Esophagus muscularis mucosa (tissue), 4 donors: ENCODE data around the gene SREBF1. TPM values are rescaled to one million over a fixed set of nuclear protein-coding genes. Genes with fewer than 3 reads are reported as not detected.

Source experiments
- DNase-seq: peaks from one replicate; pipeline ENCODE4 v3.0.0-alpha.2; 2017; ENCODE audit errors: extremely low spot score
- H3K27ac ChIP-seq, 4 donors: fragments of 200-600 bp; sonication (generic); replicated peaks in 1 of 4; 1 replicate in 3 of 4; 2 replicates in 1 of 4; pipeline ENCODE4 v1.5.1; 2016 to 2019; ENCODE audit warnings: mild to moderate bottlenecking in 1 of 4
- H3K27me3 ChIP-seq, 4 donors: fragments of 200-600 bp; sonication (generic); one replicate each; pipeline versions ENCODE4 v1.5.1 to v1.6.0; 2016 to 2019
- H3K36me3 ChIP-seq, 4 donors: fragments of 200-600 bp; sonication (generic); one replicate each; pipeline ENCODE4 v1.5.1; 2016 to 2019
- H3K4me1 ChIP-seq, 4 donors: fragments of 200-600 bp; sonication (generic); one replicate each; pipeline ENCODE4 v1.5.1; 2016 to 2019
- H3K4me3 ChIP-seq, 4 donors: fragments of 200-600 bp; sonication (generic); 1 replicate in 2 of 4; 2 replicates in 2 of 4; pipeline ENCODE4 v1.5.1; 2016 to 2019; ENCODE audit warnings: mild to moderate bottlenecking in 4 of 4, moderate library complexity in 1 of 4
- H3K9me3 ChIP-seq, 4 donors: fragments of 200-600 bp; sonication (generic); 1 replicate in 3 of 4; 2 replicates in 1 of 4; pipeline ENCODE4 v1.5.1; 2016 to 2019
- EP300 ChIP-seq: sonication (generic); formaldehyde crosslinking; IDR thresholded peaks from one replicate; pipeline ENCODE4 v1.6.1; 2017; ENCODE audit warnings: antibody characterized with exemption
- POLR2A ChIP-seq: fragments of 450-650 bp; IDR thresholded peaks from one replicate; pipeline ENCODE4 v1.6.1; 2017; ENCODE audit warnings: antibody characterized with exemption, moderate library complexity, mild to moderate bottlenecking, low read depth
- POLR2AphosphoS5 ChIP-seq, 2 donors: sonication (generic); formaldehyde crosslinking; IDR thresholded peaks; one replicate each; pipeline ENCODE4 v1.6.1; 2017; ENCODE audit warnings: antibody characterized with exemption in 2 of 2
- WGBS: methylation state at CpG from one replicate; pipeline ENCODE4 v1.1.5; 2018; 5-methylcytosine and 5-hydroxymethylcytosine counted together
- intact Hi-C: fragments of 100-400 bp; cut with DNase I; formaldehyde crosslinking; loops from one replicate; pipeline ENCODE4 v1.15.1; 2023
- total RNA-seq, 4 donors: library from RNA; depleted of rRNA; stranded (reverse); fragments of >200 nt; gene quantifications; one replicate each; pipeline versions ENCODE4 v1.1.0 to v1.2.1, GENCODE V29; 2016
- TF ChIP-seq, protein P1 (sequence below), 3 experiments: fragments of 200-600 bp in 2 of 3; fragments of 450-650 bp in 1 of 3; sonication (generic) in 2 of 3; IDR thresholded peaks; one replicate each; pipeline ENCODE4 v1.5.1; 2017 to 2019; ENCODE audit warnings: antibody characterized with exemption in 3 of 3, mild to moderate bottlenecking in 2 of 3, moderate library complexity in 1 of 3

The SREBF1 gene
- total RNA-seq, 4 donors from 2014 or later, result 28.1 to 62.6 (median 39.7) TPM

- TF ChIP-seq EP300 (no peak), POLR2A (no peak), POLR2AphosphoS5 (IDR thresholded peaks at IDR 0.05) (no peak)
- TF ChIP-seq, protein P1, sequence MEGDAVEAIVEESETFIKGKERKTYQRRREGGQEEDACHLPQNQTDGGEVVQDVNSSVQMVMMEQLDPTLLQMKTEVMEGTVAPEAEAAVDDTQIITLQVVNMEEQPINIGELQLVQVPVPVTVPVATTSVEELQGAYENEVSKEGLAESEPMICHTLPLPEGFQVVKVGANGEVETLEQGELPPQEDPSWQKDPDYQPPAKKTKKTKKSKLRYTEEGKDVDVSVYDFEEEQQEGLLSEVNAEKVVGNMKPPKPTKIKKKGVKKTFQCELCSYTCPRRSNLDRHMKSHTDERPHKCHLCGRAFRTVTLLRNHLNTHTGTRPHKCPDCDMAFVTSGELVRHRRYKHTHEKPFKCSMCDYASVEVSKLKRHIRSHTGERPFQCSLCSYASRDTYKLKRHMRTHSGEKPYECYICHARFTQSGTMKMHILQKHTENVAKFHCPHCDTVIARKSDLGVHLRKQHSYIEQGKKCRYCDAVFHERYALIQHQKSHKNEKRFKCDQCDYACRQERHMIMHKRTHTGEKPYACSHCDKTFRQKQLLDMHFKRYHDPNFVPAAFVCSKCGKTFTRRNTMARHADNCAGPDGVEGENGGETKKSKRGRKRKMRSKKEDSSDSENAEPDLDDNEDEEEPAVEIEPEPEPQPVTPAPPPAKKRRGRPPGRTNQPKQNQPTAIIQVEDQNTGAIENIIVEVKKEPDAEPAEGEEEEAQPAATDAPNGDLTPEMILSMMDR (IDR thresholded peaks at IDR 0.05), result no peak
- Histone ChIP-seq H3K4me3 (no peak overlapping the region), H3K27ac (no peak overlapping the region), H3K36me3 (peaks cover 0 to 49% (median 39%) of the 10 kb centered on the region in 4 donors), H3K9me3 (no peaks in the 10 kb centered on the region), H3K27me3 (no peaks in the 10 kb centered on the region), H3K4me1 (peaks cover 25 to 36% (median 26%) of the 10 kb centered on the region in 4 donors)
- WGBS, result 100% methylated on average over 2 of the region's 3 CpGs
- no peak for DNase-seq
- intact Hi-C loops, result loop anchor here (5.0 kb wide), 1 partner anchor 56 kb away; no protein-coding TSS in a partner anchor
Measured at GRCh38 chr17:17866425-17866824, 29.6 kb upstream of the SREBF1 start.

- Histone ChIP-seq H3K9me3 (no peaks in the 10 kb centered on the region), H3K27ac (no peak overlapping the region), H3K4me1 (peaks cover 27 to 35% (median 30%) of the 10 kb centered on the region in 4 donors), H3K4me3 (no peak overlapping the region), H3K36me3 (peaks cover 0 to 53% (median 45%) of the 10 kb centered on the region in 4 donors), H3K27me3 (no peaks in the 10 kb centered on the region)
- DNase-seq, result no peak
- WGBS, result 100% methylated on average over 1 of the region's 1 CpG
- intact Hi-C loops, result loop anchor here (5.0 kb wide), 1 partner anchor 57 kb away; no protein-coding TSS in a partner anchor
- no peak for TF ChIP-seq POLR2AphosphoS5 (IDR thresholded peaks at IDR 0.05)
- TF ChIP-seq, protein P1 (IDR thresholded peaks at IDR 0.05), result no peak
- no peak for TF ChIP-seq POLR2A
- no peak for TF ChIP-seq EP300
Measured at GRCh38 chr17:17865035-17865434, 28.2 kb upstream of the SREBF1 start.

- DNase-seq, result no peak
- H3K36me3 ChIP-seq, result peaks cover 0 to 31% (median 23%) of the 10 kb centered on the region in 4 donors
- TF ChIP-seq POLR2A (no peak), POLR2AphosphoS5 (IDR thresholded peaks at IDR 0.05) (no peak), EP300 (no peak)
- TF ChIP-seq, protein P1 (IDR thresholded peaks at IDR 0.05), result no peak
- H3K4me3 ChIP-seq, result no peak overlapping the region
- WGBS, result 85% methylated on average over 5 of the region's 5 CpGs
- H3K27me3 ChIP-seq, result no peaks in the 10 kb centered on the region
- intact Hi-C loops, result loop anchor here (1.0 to 5.0 kb wide), 2 partner anchors 48 to 183 kb away; no protein-coding TSS in a partner anchor
- H3K27ac ChIP-seq, result peak overlapping the region in 1 of 4 donors; percentile 30
- H3K9me3 ChIP-seq, result no peaks in the 10 kb centered on the region
- H3K4me1 ChIP-seq, result peaks cover 8 to 19% (median 15%) of the 10 kb centered on the region in 4 donors
Measured at GRCh38 chr17:17860766-17861107, 24.0 kb upstream of the SREBF1 start.

DNA sequence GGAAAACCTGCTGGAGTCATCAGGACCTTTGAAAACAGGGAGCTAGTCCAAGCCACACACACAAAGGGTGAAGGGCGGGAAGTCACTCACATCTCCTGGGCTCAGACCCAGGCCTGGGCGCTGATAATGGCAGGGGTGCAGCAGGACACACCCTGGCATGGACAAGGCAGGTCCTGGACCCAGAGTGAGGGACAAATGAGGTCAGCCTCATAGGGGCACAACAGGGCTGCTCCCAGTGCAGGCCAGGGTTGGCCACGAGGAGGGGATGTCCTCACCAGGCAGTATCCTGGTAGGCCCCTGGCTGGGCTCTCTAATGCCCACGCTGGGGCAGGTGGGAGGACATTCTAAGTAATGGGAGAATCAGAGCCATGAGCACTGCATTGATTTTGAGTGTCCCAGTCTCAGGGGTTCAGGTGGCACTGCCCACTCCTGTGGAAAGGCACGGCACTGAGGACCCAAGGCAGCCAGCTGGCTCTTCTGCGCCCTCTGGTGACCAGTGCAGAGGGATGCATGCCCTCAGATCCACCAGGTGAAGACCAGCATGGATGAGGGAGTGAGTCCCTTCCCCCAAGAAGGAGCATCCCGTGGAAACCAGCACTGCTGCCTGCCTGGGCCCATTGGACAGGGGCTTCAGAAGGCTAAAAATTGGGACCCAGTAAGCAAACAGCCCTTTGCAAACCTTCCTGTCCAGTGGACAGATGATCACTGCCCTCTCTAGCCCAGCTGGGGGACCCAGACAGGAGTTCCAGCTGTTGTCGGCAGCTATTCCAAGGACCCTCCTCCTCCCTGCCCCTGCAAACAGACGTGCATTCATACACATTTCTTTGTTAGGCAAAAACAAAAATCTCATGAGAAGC, 23.4 kb upstream of the SREBF1 start:
- H3K4me3 ChIP-seq, result no peak overlapping the region
- peak overlapping the region in 1 of 4 donors; percentile 4 for H3K27ac ChIP-seq
- intact Hi-C loops, result loop anchor here (1.0 to 5.0 kb wide), 2 partner anchors 48 to 183 kb away; no protein-coding TSS in a partner anchor
- WGBS, result 30% methylated on average over 6 of the region's 9 CpGs
- H3K9me3 ChIP-seq, result no peaks in the 10 kb centered on the region
- H3K4me1 ChIP-seq, result peaks cover 8 to 25% (median 21%) of the 10 kb centered on the region in 4 donors
- H3K27me3 ChIP-seq, result no peaks in the 10 kb centered on the region
- no peak for DNase-seq
- TF ChIP-seq, protein P1 (IDR thresholded peaks at IDR 0.05), result peak in 2 of 3 experiments; percentile 94 to 98
- TF ChIP-seq EP300 (no peak), POLR2AphosphoS5 (IDR thresholded peaks at IDR 0.05) (peak; percentile 25 to 55)
- peaks cover 0 to 29% (median 24%) of the 10 kb centered on the region in 4 donors for H3K36me3 ChIP-seq
